Bone marrow (tissue), 2 donors: ENCODE data around the gene SLC44A1.
A peak's percentile ranks its signal among the peaks of the same experiment; 100 is the strongest.

ENCODE experiments used
- DNase-seq, 2 donors: peaks; one replicate each; lab custom pipeline; 2025; lab: John Stamatoyannopoulos, UW

The SLC44A1 gene

GRCh38 chr9:105339849-105340248, 95.4 kb downstream of the SLC44A1 start:
- DNase-seq: no peak

- peak in 1 of 2 donors; percentile 30 for DNase-seq
These were observed 97.1 kb downstream of the SLC44A1 start for GRCh38 chr9:105341434-105342146.

GRCh38 chr9:105342147-105342505, 97.7 kb downstream of the SLC44A1 start:
- no peak for DNase-seq

- no peak for DNase-seq
These were observed 99.8 kb downstream of the SLC44A1 start for GRCh38 chr9:105344283-105344682.

- no peak for DNase-seq
These were observed 101.2 kb downstream of the SLC44A1 start for GRCh38 chr9:105345626-105346025.

GRCh38 chr9:105346273-105346672, 101.8 kb downstream of the SLC44A1 start:
- no peak for DNase-seq

GRCh38 chr9:105354448-105354847, 110.0 kb downstream of the SLC44A1 start:
- DNase-seq: no peak

GRCh38 chr9:105355781-105356180, 111.3 kb downstream of the SLC44A1 start:
- no peak for DNase-seq

- no peak for DNase-seq
These were observed 113.5 kb downstream of the SLC44A1 start for GRCh38 chr9:105357937-105358336.

- DNase-seq: no peak
These were observed 115.4 kb downstream of the SLC44A1 start for GRCh38 chr9:105359892-105360291.

GRCh38 chr9:105360344-105360743, 115.9 kb downstream of the SLC44A1 start:
- DNase-seq: no peak

GRCh38 chr9:105361873-105362272, 117.4 kb downstream of the SLC44A1 start:
- DNase-seq: no peak

GRCh38 chr9:105362470-105362869, 118.0 kb downstream of the SLC44A1 start:
- DNase-seq: no peak

GRCh38 chr9:105363837-105364236, 119.4 kb downstream of the SLC44A1 start:
- DNase-seq: no peak

- no peak for DNase-seq
These were observed 125.5 kb downstream of the SLC44A1 start for GRCh38 chr9:105369911-105370310.

- DNase-seq: no peak
These were observed 129.3 kb downstream of the SLC44A1 start for GRCh38 chr9:105373723-105374122.

- no peak for DNase-seq
These were observed 130.9 kb downstream of the SLC44A1 start for GRCh38 chr9:105375323-105375722.

GRCh38 chr9:105376893-105377292, 132.4 kb downstream of the SLC44A1 start:
- no peak for DNase-seq

- peak in 1 of 2 donors; percentile 64 for DNase-seq
These were observed 141.0 kb downstream of the SLC44A1 start for GRCh38 chr9:105385381-105385985.

- no peak for DNase-seq
These were observed 145.3 kb downstream of the SLC44A1 start for GRCh38 chr9:105389796-105390195.

- no peak for DNase-seq
These were observed 146.4 kb downstream of the SLC44A1 start for GRCh38 chr9:105390871-105391270.

GRCh38 chr9:105391288-105391687, 146.8 kb downstream of the SLC44A1 start:
- DNase-seq: no peak

GRCh38 chr9:105392531-105392930, 148.1 kb downstream of the SLC44A1 start:
- no peak for DNase-seq
